ENCODE measurements around the gene HHIPL1. TPM values are rescaled to one million over a fixed set of nuclear protein-coding genes. Genes with fewer than 3 reads are reported as not detected.

Gene HHIPL1
- total RNA-seq, 3 donors from 2014 or later = 1.3 to 4.6 (median 2.3) TPM

- Histone ChIP-seq H3K27ac (no peak overlapping the region), H3K27me3 (no peaks in the 10 kb centered on the region)
These were observed 49.0 kb downstream of the HHIPL1 start for GRCh38 chr14:99693918-99694317.

GRCh38 chr14:99696929-99697328 lies 52.0 kb downstream of the HHIPL1 start:
- intact Hi-C loops (cut with DNase I; ENCODE audit: low total_unique reads) = no loop called here
- H3K36me3 ChIP-seq = no peaks in the 10 kb centered on the region
- H3K9me3 ChIP-seq = no peaks in the 10 kb centered on the region

More at GRCh38 chr14:99693918-99694317, 49.0 kb downstream of the HHIPL1 start:
- intact Hi-C loops (cut with DNase I; ENCODE audit: low total_unique reads) = no loop called here
- no peak overlapping the region for H3K4me3 ChIP-seq
- no peaks in the 10 kb centered on the region for H3K36me3 ChIP-seq
- no peak for DNase-seq (ENCODE audit: low spot score in 2 of 2)
- no peaks in the 10 kb centered on the region for H3K9me3 ChIP-seq
- TF ChIP-seq, protein P1, sequence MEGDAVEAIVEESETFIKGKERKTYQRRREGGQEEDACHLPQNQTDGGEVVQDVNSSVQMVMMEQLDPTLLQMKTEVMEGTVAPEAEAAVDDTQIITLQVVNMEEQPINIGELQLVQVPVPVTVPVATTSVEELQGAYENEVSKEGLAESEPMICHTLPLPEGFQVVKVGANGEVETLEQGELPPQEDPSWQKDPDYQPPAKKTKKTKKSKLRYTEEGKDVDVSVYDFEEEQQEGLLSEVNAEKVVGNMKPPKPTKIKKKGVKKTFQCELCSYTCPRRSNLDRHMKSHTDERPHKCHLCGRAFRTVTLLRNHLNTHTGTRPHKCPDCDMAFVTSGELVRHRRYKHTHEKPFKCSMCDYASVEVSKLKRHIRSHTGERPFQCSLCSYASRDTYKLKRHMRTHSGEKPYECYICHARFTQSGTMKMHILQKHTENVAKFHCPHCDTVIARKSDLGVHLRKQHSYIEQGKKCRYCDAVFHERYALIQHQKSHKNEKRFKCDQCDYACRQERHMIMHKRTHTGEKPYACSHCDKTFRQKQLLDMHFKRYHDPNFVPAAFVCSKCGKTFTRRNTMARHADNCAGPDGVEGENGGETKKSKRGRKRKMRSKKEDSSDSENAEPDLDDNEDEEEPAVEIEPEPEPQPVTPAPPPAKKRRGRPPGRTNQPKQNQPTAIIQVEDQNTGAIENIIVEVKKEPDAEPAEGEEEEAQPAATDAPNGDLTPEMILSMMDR (IDR thresholded peaks at IDR 0.05) = no peak
- TF ChIP-seq POLR2AphosphoS5 (IDR thresholded peaks at IDR 0.05) (no peak), POLR2A (IDR thresholded peaks at IDR 0.05) (no peak)
- no peaks in the 10 kb centered on the region for H3K4me1 ChIP-seq

DNA sequence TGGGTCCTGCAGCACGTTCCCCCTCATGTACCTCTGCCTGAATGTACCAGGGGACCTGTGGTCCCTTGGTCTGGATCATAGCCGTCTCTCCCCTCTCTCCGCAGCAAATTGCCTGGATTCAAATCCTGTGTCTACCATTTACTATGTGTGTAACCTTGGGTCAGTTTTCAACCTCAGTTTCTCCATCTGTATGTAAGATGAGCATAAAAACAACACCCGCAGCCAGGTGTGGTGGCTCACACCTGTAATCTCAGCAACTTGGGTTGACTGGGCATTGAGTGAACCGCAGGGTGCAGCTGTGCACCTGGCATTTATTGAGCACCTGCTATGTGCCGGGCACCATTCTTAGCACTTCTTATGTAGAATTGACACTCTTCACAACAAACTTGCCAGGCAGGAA lies 53.3 kb downstream of the HHIPL1 start:
- Histone ChIP-seq H3K4me3 (no peak overlapping the region), H3K27ac (no peak overlapping the region), H3K36me3 (no peaks in the 10 kb centered on the region), H3K4me1 (no peaks in the 10 kb centered on the region), H3K27me3 (no peaks in the 10 kb centered on the region), H3K9me3 (peaks cover 2 to 4% of the 10 kb centered on the region in 2 donors)
- intact Hi-C loops (cut with DNase I; ENCODE audit: low total_unique reads) = no loop called here
- no peak for DNase-seq (ENCODE audit: low spot score in 2 of 2)
- TF ChIP-seq POLR2A (IDR thresholded peaks at IDR 0.05) (no peak), POLR2AphosphoS5 (IDR thresholded peaks at IDR 0.05) (no peak)
- TF ChIP-seq, protein P1 (IDR thresholded peaks at IDR 0.05) = no peak

More at GRCh38 chr14:99696929-99697328, 52.0 kb downstream of the HHIPL1 start:
- TF ChIP-seq, protein P1 (IDR thresholded peaks at IDR 0.05) = no peak
- TF ChIP-seq POLR2AphosphoS5 (IDR thresholded peaks at IDR 0.05) = no peak
- no peak for TF ChIP-seq POLR2A (IDR thresholded peaks at IDR 0.05)
- Histone ChIP-seq H3K4me3 (no peak overlapping the region), H3K27ac (no peak overlapping the region), H3K4me1 (no peaks in the 10 kb centered on the region), H3K27me3 (no peaks in the 10 kb centered on the region)
- no peak for DNase-seq (ENCODE audit: low spot score in 2 of 2)

- Histone ChIP-seq H3K4me3 (no peak overlapping the region), H3K4me1 (no peaks in the 10 kb centered on the region), H3K27me3 (no peaks in the 10 kb centered on the region), H3K27ac (no peak overlapping the region), H3K9me3 (peaks cover 6 to 8% of the 10 kb centered on the region in 2 donors), H3K36me3 (no peaks in the 10 kb centered on the region)
- intact Hi-C loops (cut with DNase I; ENCODE audit: low total_unique reads) = no loop called here
- DNase-seq (ENCODE audit: low spot score in 2 of 2) = peak in 1 of 2 donors; percentile 7
- TF ChIP-seq POLR2AphosphoS5 (IDR thresholded peaks at IDR 0.05) (no peak), POLR2A (IDR thresholded peaks at IDR 0.05) (no peak)
- TF ChIP-seq, protein P1 (IDR thresholded peaks at IDR 0.05) = no peak
These were observed 53.7 kb downstream of the HHIPL1 start for GRCh38 chr14:99698642-99699041.

- intact Hi-C loops (cut with DNase I; ENCODE audit: low total_unique reads) = no loop called here
- Histone ChIP-seq H3K27ac (no peak overlapping the region), H3K27me3 (no peaks in the 10 kb centered on the region), H3K9me3 (peaks cover 7 to 10% of the 10 kb centered on the region in 2 donors), H3K36me3 (no peaks in the 10 kb centered on the region), H3K4me1 (no peaks in the 10 kb centered on the region), H3K4me3 (no peak overlapping the region)
- TF ChIP-seq, protein P1 (IDR thresholded peaks at IDR 0.05) = no peak
- no peak for TF ChIP-seq POLR2AphosphoS5 (IDR thresholded peaks at IDR 0.05)
- no peak for TF ChIP-seq POLR2A (IDR thresholded peaks at IDR 0.05)
- DNase-seq (ENCODE audit: low spot score in 2 of 2) = no peak
These were observed 54.3 kb downstream of the HHIPL1 start for GRCh38 chr14:99699085-99699760.

All from breast epithelium (tissue), 4 donors.